Neural progenitor cell (in vitro differentiated cells): ENCODE measurements around the gene NSG2. TPM values are rescaled to one million over a fixed set of nuclear protein-coding genes. Genes with fewer than 3 reads are reported as not detected.

Experiments used
- DNase-seq: peaks from one replicate; pipeline ENCODE4 v3.0.0-alpha.2; 2016; ENCODE audit warnings: low spot score
- H2AFZ ChIP-seq: fragments of 200-600 bp; sonication (generic); replicated peaks from 2 replicates; pipeline ENCODE4 v1.6.1; 2016; ENCODE audit warnings: antibody characterized with exemption
- H3F3A ChIP-seq: fragments of 200-600 bp; sonication (generic); 2 replicates; pipeline ENCODE4 v1.6.1; 2016; ENCODE audit warnings: antibody characterized with exemption, low read depth
- H3K27ac ChIP-seq: fragments of 200-600 bp; sonication (generic); 2 replicates; pipeline ENCODE4 v1.5.1; 2016; ENCODE audit warnings: mild to moderate bottlenecking
- H3K27me3 ChIP-seq: fragments of 200-600 bp; sonication (generic); 2 replicates; pipeline ENCODE4 v1.6.1; 2016; ENCODE audit warnings: mild to moderate bottlenecking, moderate library complexity
- H3K36me3 ChIP-seq: fragments of 200-600 bp; sonication (generic); 2 replicates; pipeline ENCODE4 v1.5.1; 2016
- H3K4me1 ChIP-seq: fragments of 200-600 bp; sonication (generic); 2 replicates; pipeline ENCODE4 v1.6.1; 2016; ENCODE audit warnings: mixed run types
- H3K4me2 ChIP-seq: fragments of 200-600 bp; sonication (generic); 2 replicates; pipeline ENCODE4 v1.6.1; 2016
- H3K4me3 ChIP-seq: fragments of 200-600 bp; sonication (generic); 2 replicates; pipeline ENCODE4 v1.5.1; 2016
- H3K79me2 ChIP-seq: fragments of 200-600 bp; sonication (generic); 2 replicates; pipeline ENCODE4 v1.6.1; 2016; ENCODE audit warnings: low read depth
- H3K9ac ChIP-seq: fragments of 200-600 bp; sonication (generic); 2 replicates; pipeline ENCODE4 v1.6.1; 2016
- H3K9me3 ChIP-seq: fragments of 200-600 bp; sonication (generic); 2 replicates; pipeline ENCODE4 v1.5.1; 2016; ENCODE audit warnings: low read depth
- H4K20me1 ChIP-seq: fragments of 200-600 bp; sonication (generic); 2 replicates; pipeline ENCODE4 v1.6.1; 2016; ENCODE audit warnings: low read depth
- H3K27ac Mint-ChIP-seq: 3 replicates; pipeline ENCODE4 v1.8.0; 2021; ENCODE audit warnings: mixed read lengths
- H3K27me3 Mint-ChIP-seq: 2 replicates; pipeline ENCODE4 v1.8.0; 2022; ENCODE audit warnings: low read depth, mild to moderate bottlenecking, inconsistent platforms, moderate library complexity, mixed read lengths; ENCODE audit not compliant: insufficient read depth
- H3K36me3 Mint-ChIP-seq: 3 replicates; pipeline ENCODE4 v1.8.0; 2021; ENCODE audit warnings: mixed read lengths
- H3K4me1 Mint-ChIP-seq: 3 replicates; pipeline ENCODE4 v1.8.0; 2021; ENCODE audit warnings: mixed read lengths
- H3K4me3 Mint-ChIP-seq: 3 replicates; pipeline ENCODE4 v1.8.0; 2021; ENCODE audit warnings: mild to moderate bottlenecking, moderate library complexity, mixed read lengths
- H3K9me3 Mint-ChIP-seq: 3 replicates; pipeline ENCODE4 v1.8.0; 2020; ENCODE audit warnings: mixed read lengths
- EZH2 ChIP-seq: fragments of 200-600 bp; sonication (generic); IDR thresholded peaks from 2 replicates; pipeline ENCODE4 v1.6.1; 2017; ENCODE audit warnings: antibody characterized with exemption, mild to moderate bottlenecking, moderate library complexity
- EZH2phosphoT487 ChIP-seq: fragments of 200-600 bp; sonication (generic); IDR thresholded peaks from 2 replicates; pipeline ENCODE4 v1.6.1; 2017; ENCODE audit warnings: antibody characterized with exemption
- total RNA-seq: library from RNA; depleted of rRNA; stranded (reverse); fragments of >200 nt; gene quantifications from 2 replicates; pipeline ENCODE4 v1.2.3, GENCODE V29; 2015; ENCODE audit warnings: low replicate concordance
- TF ChIP-seq, protein P1 (sequence below): fragments of 200-600 bp; sonication (generic); IDR thresholded peaks from 2 replicates; pipeline ENCODE4 v1.5.1; 2017; ENCODE audit warnings: antibody characterized with exemption, mild to moderate bottlenecking

The NSG2 gene
- total RNA-seq, 1 donor from 2014 or later: 0.11 TPM

DNA sequence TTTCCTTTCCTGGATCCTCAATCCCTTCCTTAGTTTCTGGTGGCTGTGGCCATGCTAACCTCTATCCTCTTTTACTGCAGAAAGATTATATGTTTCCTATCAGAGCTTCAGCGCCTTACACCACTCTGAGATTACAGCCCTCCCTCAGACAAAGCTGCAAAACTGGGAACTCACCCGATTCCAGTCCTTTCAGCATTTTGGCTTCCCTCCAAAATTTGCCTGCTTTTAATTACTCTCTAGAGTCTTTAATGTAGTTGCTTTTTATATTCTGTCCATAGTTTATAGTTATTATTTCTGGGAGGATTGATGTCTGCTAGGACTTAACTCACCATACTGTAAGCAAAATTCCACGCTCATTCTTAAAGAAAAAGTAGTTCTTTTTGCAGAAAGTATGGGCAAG lies 110.2 kb downstream of the NSG2 start:
- Mint-ChIP-seq H3K36me3 (peaks cover 1% of the 10 kb centered on the region), H3K27ac (no peak overlapping the region), H3K27me3 (peaks cover 2% of the 10 kb centered on the region), H3K4me1 (no peaks in the 10 kb centered on the region), H3K4me3 (no peak overlapping the region), H3K9me3 (peaks cover 5% of the 10 kb centered on the region)
- Histone ChIP-seq H3K27ac (no peak overlapping the region), H3K9ac (no peak overlapping the region), H3K4me3 (no peak overlapping the region), H3K9me3 (no peaks in the 10 kb centered on the region), H3K4me2 (no peak overlapping the region), H3K36me3 (no peaks in the 10 kb centered on the region), H3K27me3 (no peaks in the 10 kb centered on the region), H3K79me2 (no peaks in the 10 kb centered on the region), H4K20me1 (no peaks in the 10 kb centered on the region), H2AFZ (no peak overlapping the region), H3K4me1 (no peaks in the 10 kb centered on the region), H3F3A (no peaks in the 10 kb centered on the region)
- TF ChIP-seq, protein P1, sequence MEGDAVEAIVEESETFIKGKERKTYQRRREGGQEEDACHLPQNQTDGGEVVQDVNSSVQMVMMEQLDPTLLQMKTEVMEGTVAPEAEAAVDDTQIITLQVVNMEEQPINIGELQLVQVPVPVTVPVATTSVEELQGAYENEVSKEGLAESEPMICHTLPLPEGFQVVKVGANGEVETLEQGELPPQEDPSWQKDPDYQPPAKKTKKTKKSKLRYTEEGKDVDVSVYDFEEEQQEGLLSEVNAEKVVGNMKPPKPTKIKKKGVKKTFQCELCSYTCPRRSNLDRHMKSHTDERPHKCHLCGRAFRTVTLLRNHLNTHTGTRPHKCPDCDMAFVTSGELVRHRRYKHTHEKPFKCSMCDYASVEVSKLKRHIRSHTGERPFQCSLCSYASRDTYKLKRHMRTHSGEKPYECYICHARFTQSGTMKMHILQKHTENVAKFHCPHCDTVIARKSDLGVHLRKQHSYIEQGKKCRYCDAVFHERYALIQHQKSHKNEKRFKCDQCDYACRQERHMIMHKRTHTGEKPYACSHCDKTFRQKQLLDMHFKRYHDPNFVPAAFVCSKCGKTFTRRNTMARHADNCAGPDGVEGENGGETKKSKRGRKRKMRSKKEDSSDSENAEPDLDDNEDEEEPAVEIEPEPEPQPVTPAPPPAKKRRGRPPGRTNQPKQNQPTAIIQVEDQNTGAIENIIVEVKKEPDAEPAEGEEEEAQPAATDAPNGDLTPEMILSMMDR: no peak
- TF ChIP-seq EZH2phosphoT487: no peak
- no peak for TF ChIP-seq EZH2
- no peak for DNase-seq

DNA sequence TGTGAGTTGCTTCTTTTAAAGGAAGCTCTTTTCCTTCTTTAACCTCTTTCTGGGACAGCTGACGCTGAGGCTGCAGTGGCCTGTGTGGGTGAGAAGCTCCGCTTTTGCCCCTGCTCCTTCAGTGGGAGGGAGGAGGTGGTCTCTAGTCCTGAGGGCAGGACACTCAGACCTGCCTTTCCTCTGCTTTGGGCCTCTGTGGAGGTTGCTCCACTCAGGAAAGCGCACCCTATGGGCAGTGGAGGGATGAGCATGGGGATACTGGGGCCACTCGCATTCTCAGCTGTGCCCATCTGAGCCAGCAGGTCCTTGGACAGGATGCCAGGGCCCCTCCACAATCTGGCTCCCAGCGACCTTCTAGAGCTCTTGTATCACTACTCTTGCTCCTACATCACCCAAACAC lies 111.5 kb downstream of the NSG2 start:
- H3F3A ChIP-seq: no peaks in the 10 kb centered on the region
- Mint-ChIP-seq H3K27me3 (peaks cover 4% of the 10 kb centered on the region), H3K4me1 (no peaks in the 10 kb centered on the region), H3K36me3 (peaks cover 1% of the 10 kb centered on the region), H3K9me3 (peaks cover 5% of the 10 kb centered on the region), H3K27ac (no peak overlapping the region), H3K4me3 (no peak overlapping the region)
- H2AFZ ChIP-seq: no peak overlapping the region
- H3K4me3 ChIP-seq: no peak overlapping the region
- no peaks in the 10 kb centered on the region for H3K9me3 ChIP-seq
- no peak for DNase-seq
- H3K36me3 ChIP-seq: no peaks in the 10 kb centered on the region
- no peak overlapping the region for H3K4me2 ChIP-seq
- H3K9ac ChIP-seq: no peak overlapping the region
- H3K79me2 ChIP-seq: no peaks in the 10 kb centered on the region
- H3K4me1 ChIP-seq: no peaks in the 10 kb centered on the region
- TF ChIP-seq, protein P1: no peak
- TF ChIP-seq EZH2 (no peak), EZH2phosphoT487 (no peak)
- no peak overlapping the region for H3K27ac ChIP-seq
- no peaks in the 10 kb centered on the region for H3K27me3 ChIP-seq
- no peaks in the 10 kb centered on the region for H4K20me1 ChIP-seq

Other genes starting within 250 kb of the NSG2 start
- gene CPEB4, start 157.4 kb upstream of the NSG2 start, total RNA-seq: 8.7 and 12.5 TPM in 2 replicates
- 0.69 and 0.90 TPM in 2 replicates for gene C5orf47, start 56.5 kb upstream of the NSG2 start, total RNA-seq